Retinal pigment epithelial cell (primary cell): Measurements from ENCODE around the gene RAPGEF4.

ENCODE experiments used
- DNase-seq: peaks from one replicate; pipeline ENCODE4 v3.0.0-alpha.2; 2010; ENCODE audit warnings: low read depth
- H3K4me3 ChIP-seq: 2 replicates; pipeline ENCODE4 v1.5.1; 2011; ENCODE audit warnings: mild to moderate bottlenecking, low read length, control low read depth, moderate library complexity
- TF ChIP-seq, protein P1 (sequence below): conservative IDR thresholded peaks from 2 replicates; pipeline ENCODE4 v1.5.1; 2011; ENCODE audit warnings: low read depth, low read length, control low read depth, inconsistent platforms

Gene RAPGEF4

DNA sequence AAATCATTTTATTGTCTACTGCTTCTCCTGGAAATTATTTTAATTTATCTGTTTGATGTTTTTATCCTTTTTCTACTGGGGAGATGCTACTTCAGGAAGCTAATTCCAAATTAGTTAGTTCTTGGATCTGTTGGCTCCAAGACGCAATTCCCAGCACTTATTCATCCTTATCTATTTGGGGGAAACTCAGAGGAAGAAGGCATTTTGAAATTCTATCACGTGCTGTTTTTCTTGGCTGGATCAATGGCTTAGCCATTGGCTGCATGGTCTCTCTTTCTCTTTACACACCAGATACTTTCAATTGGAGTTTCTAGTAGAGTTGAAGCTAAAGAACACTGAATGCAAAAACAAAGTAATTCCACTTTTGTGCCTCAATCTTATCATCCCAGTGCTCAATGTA is 98.3 kb downstream of the RAPGEF4 start:
- TF ChIP-seq, protein P1, sequence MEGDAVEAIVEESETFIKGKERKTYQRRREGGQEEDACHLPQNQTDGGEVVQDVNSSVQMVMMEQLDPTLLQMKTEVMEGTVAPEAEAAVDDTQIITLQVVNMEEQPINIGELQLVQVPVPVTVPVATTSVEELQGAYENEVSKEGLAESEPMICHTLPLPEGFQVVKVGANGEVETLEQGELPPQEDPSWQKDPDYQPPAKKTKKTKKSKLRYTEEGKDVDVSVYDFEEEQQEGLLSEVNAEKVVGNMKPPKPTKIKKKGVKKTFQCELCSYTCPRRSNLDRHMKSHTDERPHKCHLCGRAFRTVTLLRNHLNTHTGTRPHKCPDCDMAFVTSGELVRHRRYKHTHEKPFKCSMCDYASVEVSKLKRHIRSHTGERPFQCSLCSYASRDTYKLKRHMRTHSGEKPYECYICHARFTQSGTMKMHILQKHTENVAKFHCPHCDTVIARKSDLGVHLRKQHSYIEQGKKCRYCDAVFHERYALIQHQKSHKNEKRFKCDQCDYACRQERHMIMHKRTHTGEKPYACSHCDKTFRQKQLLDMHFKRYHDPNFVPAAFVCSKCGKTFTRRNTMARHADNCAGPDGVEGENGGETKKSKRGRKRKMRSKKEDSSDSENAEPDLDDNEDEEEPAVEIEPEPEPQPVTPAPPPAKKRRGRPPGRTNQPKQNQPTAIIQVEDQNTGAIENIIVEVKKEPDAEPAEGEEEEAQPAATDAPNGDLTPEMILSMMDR = no peak
- DNase-seq = no peak
- H3K4me3 ChIP-seq = no peak overlapping the region

DNA sequence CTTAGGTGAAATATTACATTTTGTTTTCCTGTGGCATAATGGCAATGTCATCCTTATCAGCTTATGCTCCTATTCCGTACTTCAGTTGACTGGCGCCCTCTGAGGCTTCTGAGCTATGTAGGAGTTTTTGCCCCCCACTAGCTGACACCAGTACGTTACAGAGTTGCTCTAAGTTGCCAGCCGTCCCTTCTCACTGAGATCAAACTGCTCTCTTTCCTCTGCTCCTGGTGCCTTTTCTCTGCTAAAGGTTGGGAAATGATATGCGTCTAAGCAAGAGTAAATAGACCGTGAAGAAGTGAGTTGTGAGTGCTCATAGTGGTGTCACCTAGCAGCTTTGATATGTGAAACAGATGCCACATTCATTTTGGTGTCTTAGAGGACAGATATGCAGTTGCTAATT is 99.2 kb downstream of the RAPGEF4 start:
- no peak overlapping the region for H3K4me3 ChIP-seq
- TF ChIP-seq, protein P1 = no peak
- DNase-seq = no peak

DNA sequence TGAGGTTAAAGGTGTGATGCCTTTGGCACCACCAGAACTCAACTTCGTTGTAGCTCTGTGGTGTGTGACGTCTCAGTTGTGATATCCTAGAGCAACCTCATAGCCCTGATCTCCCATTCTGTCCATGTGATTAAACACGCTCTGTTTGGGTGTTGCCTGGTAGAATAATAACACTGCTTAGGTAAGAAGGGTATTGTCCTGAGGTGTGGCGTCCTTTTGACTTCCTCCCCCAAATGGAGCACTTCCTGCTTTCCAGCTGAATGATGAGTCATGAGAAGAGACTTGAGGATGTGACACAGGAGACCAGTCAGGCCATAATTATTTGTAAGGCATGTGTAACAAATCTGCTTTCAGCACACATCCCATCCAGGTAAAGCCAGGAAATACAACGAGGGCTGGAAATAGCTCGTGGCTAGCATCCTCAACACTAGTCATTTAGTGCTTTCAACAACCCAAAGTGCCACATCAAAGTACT is 100.7 kb downstream of the RAPGEF4 start:
- no peak overlapping the region for H3K4me3 ChIP-seq
- DNase-seq = no peak
- TF ChIP-seq, protein P1 = no peak

DNA sequence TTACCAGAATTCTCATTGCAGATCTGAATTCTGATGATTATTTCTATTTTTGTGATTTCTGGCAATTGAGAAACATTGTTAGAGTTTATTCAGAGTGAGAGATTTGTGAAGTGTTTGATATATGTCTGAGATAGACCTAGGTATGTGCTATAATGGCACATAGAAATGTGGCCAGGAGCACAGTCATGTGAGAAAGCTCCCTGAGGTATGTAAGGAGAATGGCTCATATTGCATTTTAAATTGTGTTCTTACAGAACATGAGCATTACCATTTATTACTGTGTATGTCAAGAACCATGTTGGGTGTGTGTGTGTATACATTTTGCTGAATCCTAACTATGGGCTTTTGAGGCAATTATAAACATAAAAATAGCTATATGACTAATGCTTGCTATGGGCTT is 101.2 kb downstream of the RAPGEF4 start:
- no peak overlapping the region for H3K4me3 ChIP-seq
- TF ChIP-seq, protein P1 = no peak
- DNase-seq = no peak

DNA sequence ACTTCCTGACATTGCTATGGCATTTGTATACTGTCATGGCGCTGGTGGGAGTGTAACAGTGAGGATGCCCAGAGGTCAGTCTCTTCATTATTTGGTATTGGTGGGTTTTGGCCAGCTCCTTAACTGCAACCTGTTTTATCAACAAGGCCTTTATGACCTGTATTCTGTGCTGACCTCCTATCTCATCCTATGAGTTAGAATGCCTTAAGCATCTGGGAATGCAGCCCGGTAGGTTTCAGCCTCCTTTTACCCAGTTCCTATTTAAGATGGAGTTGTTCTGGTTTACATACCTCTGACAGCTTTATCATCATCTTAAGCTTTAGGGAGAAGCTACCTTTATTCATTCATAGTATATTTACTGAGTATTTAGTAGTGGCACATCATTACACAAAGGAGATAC is 103.8 kb downstream of the RAPGEF4 start:
- no peak overlapping the region for H3K4me3 ChIP-seq
- TF ChIP-seq, protein P1 = no peak
- no peak for DNase-seq

DNA sequence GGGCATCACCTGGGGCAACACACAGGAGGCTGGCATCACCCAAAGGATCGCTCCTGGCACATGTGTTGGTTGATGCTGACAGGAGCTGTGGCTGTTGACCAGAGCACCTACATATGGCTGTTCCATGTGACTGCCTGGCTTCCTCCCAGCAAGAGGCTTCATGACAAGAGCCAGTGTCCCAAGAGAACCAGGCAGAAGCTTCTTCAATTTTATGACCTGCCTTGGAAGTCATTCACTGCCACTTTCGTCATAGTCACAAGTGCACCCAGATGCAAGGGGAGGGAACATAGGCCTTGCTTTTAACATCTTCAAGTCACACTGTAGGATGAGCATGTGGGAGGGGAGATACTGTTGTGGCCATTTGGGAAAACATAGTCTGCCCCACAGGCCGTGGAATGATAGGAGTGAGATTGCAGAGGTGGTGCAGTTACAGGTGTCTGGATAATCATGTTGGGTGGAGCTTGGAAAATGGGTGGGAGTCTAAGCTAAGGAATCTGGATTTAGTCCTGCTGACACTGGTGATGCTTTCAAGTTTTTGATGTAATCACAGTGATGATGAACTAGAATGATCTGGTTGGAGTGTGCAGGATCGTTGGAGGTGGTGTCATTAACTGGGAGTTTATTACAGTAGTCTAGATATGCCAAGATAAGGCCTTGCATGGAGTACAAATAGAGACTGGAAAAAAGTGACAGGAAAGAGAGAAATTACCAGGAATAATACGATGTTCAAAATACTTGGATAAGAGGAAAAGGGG is 107.0 kb downstream of the RAPGEF4 start:
- no peak for DNase-seq
- TF ChIP-seq, protein P1 = no peak
- no peak overlapping the region for H3K4me3 ChIP-seq

DNA sequence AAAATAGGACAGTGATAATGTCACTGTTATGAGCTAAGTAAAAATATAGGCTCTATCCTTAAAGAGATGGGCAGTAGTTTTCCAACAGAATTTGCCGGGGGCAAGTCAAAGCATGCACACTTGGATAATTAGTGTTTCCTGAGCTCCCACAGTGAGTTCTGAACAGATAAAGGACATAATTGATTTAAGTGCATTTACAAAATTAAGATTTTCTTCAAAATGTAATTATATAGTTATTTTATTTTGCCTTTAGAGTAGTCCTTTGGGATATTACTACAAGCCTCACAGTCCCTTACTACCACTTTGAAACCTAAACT is 107.6 kb downstream of the RAPGEF4 start:
- TF ChIP-seq, protein P1 = no peak
- no peak overlapping the region for H3K4me3 ChIP-seq
- no peak for DNase-seq
